Endothelial cell of umbilical vein (primary cell): ENCODE results near the gene PDSS1. TPM values are rescaled to one million over a fixed set of nuclear protein-coding genes. Genes with fewer than 3 reads are reported as not detected.

Source experiments
- BruUV-seq: library from RNA; stranded (reverse); fragments of 400-500 nt; replicated peaks from 2 replicates; lab custom pipeline; 2021; lab: Mats Ljungman, UMichigan
- CTCF ChIA-PET: fragments of 300-600, 350-600 bp; sonication (Branson Sonifier 250); formaldehyde crosslinking; loops from one replicate; lab custom pipeline; 2021; ENCODE audit warnings: antibody characterized with exemption, inconsistent platforms; lab: Charles Lee
- POLR2A ChIA-PET: fragments of 300-600, 350-600 bp; sonication (Branson Sonifier 250); formaldehyde crosslinking; loops from one replicate; lab custom pipeline; 2021; ENCODE audit warnings: antibody characterized with exemption, inconsistent platforms; lab: Charles Lee
- DNase-seq: peaks from one replicate; pipeline ENCODE4 v3.0.0-alpha.2; 2011; ENCODE audit warnings: low read depth, low spot score
- FAIRE-seq: peaks from 2 replicates; lab custom pipeline; 2011; peaks lifted over from hg19 to GRCh38; lab: Jason Lieb, UNC
- H2AFZ ChIP-seq: 2 replicates; pipeline ENCODE4 v1.6.0; 2012; ENCODE audit warnings: low read depth, low read length, control low read depth, inconsistent platforms
- H3K27ac ChIP-seq: 2 replicates; pipeline ENCODE4 v1.5.1; 2011; ENCODE audit warnings: low read depth, mild to moderate bottlenecking, control low read depth, low read length, moderate library complexity; ENCODE audit not compliant: insufficient read depth
- H3K27me3 ChIP-seq, 2 experiments: 2 replicates each; pipeline versions ENCODE4 v1.6.0 to v1.6.1; 2011; ENCODE audit warnings: low read length in 2 of 2, mixed read lengths in 1 of 2; ENCODE audit not compliant: control insufficient read depth in 2 of 2, insufficient read depth in 2 of 2
- H3K36me3 ChIP-seq, 2 experiments: 2 replicates in 1 of 2; 3 replicates in 1 of 2; pipeline ENCODE4 v1.5.1; 2011; ENCODE audit warnings: low read length in 2 of 2, mild to moderate bottlenecking in 1 of 2, moderate library complexity in 1 of 2; ENCODE audit not compliant: control insufficient read depth in 2 of 2, insufficient read depth in 2 of 2; ENCODE audit errors: extremely low read depth in 1 of 2
- H3K4me1 ChIP-seq: 3 replicates; pipeline ENCODE4 v1.5.1; 2011; ENCODE audit warnings: mild to moderate bottlenecking, low read length; ENCODE audit not compliant: control insufficient read depth, insufficient read depth; ENCODE audit errors: extremely low read depth
- H3K4me2 ChIP-seq: 2 replicates; pipeline ENCODE4 v1.6.1; 2011; ENCODE audit warnings: low read length, control low read depth, mixed read lengths; ENCODE audit not compliant: insufficient read depth
- H3K4me3 ChIP-seq, 3 experiments: fragments of 200-600 bp in 1 of 3; sonication (generic), shearing (Covaris generic) in 1 of 3; replicated peaks in 1 of 3; 2 replicates each; pipeline ENCODE4 v1.5.1; 2011 to 2016; ENCODE audit warnings: control low read depth in 3 of 3, low read length in 3 of 3, mild to moderate bottlenecking in 2 of 3, inconsistent platforms in 1 of 3, low read depth in 1 of 3, moderate library complexity in 1 of 3; ENCODE audit not compliant: insufficient read depth in 1 of 3
- H3K79me2 ChIP-seq: 2 replicates; pipeline ENCODE4 v1.6.0; 2012; ENCODE audit warnings: low read length, inconsistent platforms; ENCODE audit not compliant: control insufficient read depth, insufficient read depth
- H3K9ac ChIP-seq: replicated peaks from 2 replicates; pipeline ENCODE3; 2011; ENCODE audit warnings: low read length, control low read depth; ENCODE audit not compliant: insufficient read depth; ENCODE audit errors: extremely low read depth
- H3K9me1 ChIP-seq: replicated peaks from 3 replicates; pipeline ENCODE4 v1.6.0; 2011; ENCODE audit warnings: mild to moderate bottlenecking, low read length; ENCODE audit not compliant: control insufficient read depth, insufficient read depth; ENCODE audit errors: extremely low read depth
- H3K9me3 ChIP-seq: replicated peaks from 2 replicates; pipeline ENCODE4 v1.5.1; 2012; ENCODE audit warnings: low read length, inconsistent platforms; ENCODE audit not compliant: control insufficient read depth, insufficient read depth
- H4K20me1 ChIP-seq: replicated peaks from 2 replicates; pipeline ENCODE3; 2011; ENCODE audit warnings: mild to moderate bottlenecking, low read length; ENCODE audit not compliant: control insufficient read depth, insufficient read depth; ENCODE audit errors: extremely low read depth
- EZH2 ChIP-seq: IDR thresholded peaks from 2 replicates; pipeline ENCODE4 v1.6.1; 2012; ENCODE audit warnings: borderline replicate concordance, low read depth, mild to moderate bottlenecking, moderate library complexity, low read length, inconsistent platforms; ENCODE audit not compliant: severe bottlenecking
- FOS ChIP-seq: IDR thresholded peaks from 2 replicates; pipeline ENCODE4 v1.6.1; 2011; ENCODE audit warnings: mild to moderate bottlenecking, low read length, moderate library complexity, borderline replicate concordance; ENCODE audit not compliant: insufficient read depth
- GATA2 ChIP-seq: IDR thresholded peaks from 2 replicates; pipeline ENCODE4 v1.7.0; 2011; ENCODE audit warnings: low read depth, mild to moderate bottlenecking, moderate library complexity, mixed read lengths, low read length; ENCODE audit not compliant: insufficient read length, insufficient read depth
- MAX ChIP-seq: IDR thresholded peaks from 2 replicates; pipeline ENCODE4 v1.6.1; 2011; ENCODE audit not compliant: insufficient read depth, insufficient read length
- MYC ChIP-seq: IDR thresholded peaks from one replicate; pipeline ENCODE4 v1.6.1; 2011; ENCODE audit warnings: mild to moderate bottlenecking, low read depth, low read length
- POLR2A ChIP-seq: IDR thresholded peaks from 2 replicates; pipeline ENCODE4 v1.6.1; 2012; ENCODE audit warnings: low read depth, mild to moderate bottlenecking, control low read depth, low read length
- POLR2AphosphoS5 ChIP-seq: IDR thresholded peaks from 2 replicates; pipeline ENCODE4 v1.6.1; 2012; ENCODE audit warnings: low read depth, mild to moderate bottlenecking, control low read depth, low read length, moderate library complexity; ENCODE audit not compliant: insufficient read depth
- dilution Hi-C: fragments of 300-500 bp; cut with MboI; formaldehyde crosslinking; loops from one replicate; pipeline ENCODE4 v1.15.0; 2019; ENCODE audit warnings: low sequenced_read_pairs; ENCODE audit not compliant: extremely low pct_ligation_motif_present
- intact Hi-C: fragments of 100-400 bp; cut with micrococcal nuclease; formaldehyde crosslinking; loops from one replicate; pipeline ENCODE4 v1.10.0; 2022
- polyA plus RNA-seq, 4 experiments: library from polyadenylated mRNA; depleted of rRNA in 3 of 4; stranded (reverse) in 3 of 4; unstranded in 1 of 4; fragments of >200 nt; gene quantifications; 2 replicates each; pipeline versions ENCODE4 v1.2.1 to v1.2.3, GENCODE V29; 2011 to 2012; ENCODE audit warnings: missing spikeins in 1 of 4
- total RNA-seq: library from RNA; stranded (reverse); gene quantifications from 2 replicates; pipeline ENCODE4 v1.2.3, GENCODE V29; 2021

Gene PDSS1
- total and polyA plus RNA-seq, 2 donors (not counting 3 experiments of a cell fraction or from before 2014, with no cell fraction given) = 9.1 to 11.3 TPM

GRCh38 chr10:26737730-26738129 lies 40.2 kb downstream of the PDSS1 start:
- Histone ChIP-seq H4K20me1 (no peaks in the 10 kb centered on the region), H3K27me3 (no peaks in the 10 kb centered on the region), H3K9me1 (no peaks in the 10 kb centered on the region), H2AFZ (no peak overlapping the region), H3K79me2 (no peaks in the 10 kb centered on the region), H3K4me3 (no peak overlapping the region), H3K4me1 (no peaks in the 10 kb centered on the region), H3K9me3 (no peaks in the 10 kb centered on the region), H3K9ac (no peak overlapping the region), H3K36me3 (peaks cover 2 to 20% of the 10 kb centered on the region in 2 experiments), H3K4me2 (no peak overlapping the region), H3K27ac (no peak overlapping the region)
- TF ChIP-seq MYC (no peak), FOS (no peak), POLR2AphosphoS5 (no peak), POLR2A (no peak), EZH2 (no peak), GATA2 (no peak), MAX (no peak)
- no peak for DNase-seq
- FAIRE-seq = no peak
- dilution Hi-C loops = no loop called here
- no TSS peak for BruUV-seq
- ChIA-PET POLR2A (no interaction called here), CTCF (no interaction called here)
- intact Hi-C loops = no loop called here

- DNase-seq = no peak
- ChIA-PET POLR2A (no interaction called here), CTCF (interaction anchor here (1.2 to 1.3 kb wide), 2 partner anchors 13 to 17 kb away, joined by 3 to 5 read pairs; no protein-coding TSS in a partner anchor)
- no peak overlapping the region for H3K9ac ChIP-seq
- dilution Hi-C loops (no loop called here), intact Hi-C loops (no loop called here)
- no TSS peak for BruUV-seq
- H4K20me1 ChIP-seq = no peaks in the 10 kb centered on the region
- no peak overlapping the region for H3K4me3 ChIP-seq
- H3K27ac ChIP-seq = no peak overlapping the region
- H3K79me2 ChIP-seq = no peaks in the 10 kb centered on the region
- no peak overlapping the region for H2AFZ ChIP-seq
- peaks cover 2 to 20% of the 10 kb centered on the region in 2 experiments for H3K36me3 ChIP-seq
- H3K9me3 ChIP-seq = no peaks in the 10 kb centered on the region
- H3K9me1 ChIP-seq = no peaks in the 10 kb centered on the region
- H3K27me3 ChIP-seq = no peaks in the 10 kb centered on the region
- no peak overlapping the region for H3K4me2 ChIP-seq
- no peak for TF ChIP-seq GATA2
- H3K4me1 ChIP-seq = no peaks in the 10 kb centered on the region
- FAIRE-seq = no peak
Measured at GRCh38 chr10:26738301-26738911, 40.9 kb downstream of the PDSS1 start.
